Stimulated activated CD4-positive, alpha-beta T cell treated with anti-CD3 and anti-CD28 coated beads, Interleukin-2, amount 100 ng/mL, for 4 hours (primary cell): ENCODE results near the gene DIO1.

ENCODE experiments used
- DNase-seq: peaks from one replicate; pipeline ENCODE4 v3.0.0-alpha.2; 2020; ENCODE audit warnings: low read depth

Gene DIO1

DNA sequence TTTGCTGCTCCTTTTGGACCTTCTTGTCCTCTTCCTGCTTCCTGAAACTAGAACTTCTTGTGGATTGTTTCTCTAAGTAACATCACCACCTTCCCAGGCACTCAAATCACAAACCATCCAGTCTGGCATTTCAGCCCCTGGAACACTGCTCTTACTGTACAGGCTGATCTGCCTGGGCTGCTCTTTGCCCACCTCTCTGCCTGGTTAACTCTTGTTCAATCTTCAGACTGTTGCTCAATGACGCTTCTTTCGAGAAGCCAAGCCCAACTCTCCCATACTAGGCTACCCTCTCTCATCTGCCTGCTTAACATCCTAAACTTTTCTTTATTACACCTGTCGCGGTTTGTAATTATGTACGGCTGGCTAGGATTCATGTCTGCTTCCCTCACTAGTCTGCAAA, 657 bp downstream of the DIO1 start:
- DNase-seq: no peak

DNA sequence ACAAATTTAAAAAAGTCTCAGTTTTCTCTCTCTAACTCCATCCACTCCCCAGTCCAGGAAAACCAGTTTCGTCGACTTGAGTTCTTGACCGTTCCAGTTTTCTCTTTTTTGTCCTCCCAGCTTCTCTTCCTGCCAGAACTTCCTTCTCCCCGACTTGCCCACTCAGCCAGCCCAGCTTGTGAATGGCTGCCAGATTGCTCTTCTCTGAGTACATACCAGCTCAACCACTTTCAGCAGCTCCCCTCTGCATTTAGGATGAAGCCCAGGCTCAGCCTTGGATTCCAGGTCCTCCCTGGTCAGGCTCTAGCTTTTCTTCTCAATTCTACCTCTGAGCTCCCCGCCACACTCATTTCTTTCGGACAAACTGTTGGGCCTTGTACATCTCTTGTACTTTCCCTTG, 1.4 kb downstream of the DIO1 start:
- DNase-seq: no peak

DNA sequence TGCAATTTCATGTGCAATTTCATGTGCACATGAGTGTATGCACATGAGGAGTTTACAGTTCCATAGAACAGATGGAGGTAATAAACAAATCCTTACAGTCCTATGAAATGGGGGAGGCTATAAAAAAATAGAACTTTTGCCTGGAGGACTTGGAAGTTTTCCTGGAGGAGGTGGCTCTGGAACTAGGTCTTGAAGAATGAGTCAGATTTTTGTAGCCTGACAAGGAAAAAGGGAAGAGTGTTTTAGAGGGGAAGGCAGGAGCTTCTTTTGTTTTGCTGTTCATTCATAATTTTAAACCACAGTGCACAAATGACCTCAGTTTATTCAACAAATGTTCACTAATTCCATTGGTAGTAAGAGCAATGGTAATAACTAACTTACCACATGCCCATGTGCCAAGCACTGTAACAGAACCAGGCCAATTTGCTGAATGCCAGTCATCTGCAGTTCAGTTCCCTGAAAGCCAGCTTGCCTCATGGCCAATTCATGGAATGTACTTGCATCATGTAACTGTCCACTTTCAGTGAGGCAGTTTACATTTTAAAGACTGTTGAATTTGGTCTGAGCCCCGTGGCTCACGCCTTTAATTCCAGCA, 2.7 kb downstream of the DIO1 start:
- no peak for DNase-seq

DNA sequence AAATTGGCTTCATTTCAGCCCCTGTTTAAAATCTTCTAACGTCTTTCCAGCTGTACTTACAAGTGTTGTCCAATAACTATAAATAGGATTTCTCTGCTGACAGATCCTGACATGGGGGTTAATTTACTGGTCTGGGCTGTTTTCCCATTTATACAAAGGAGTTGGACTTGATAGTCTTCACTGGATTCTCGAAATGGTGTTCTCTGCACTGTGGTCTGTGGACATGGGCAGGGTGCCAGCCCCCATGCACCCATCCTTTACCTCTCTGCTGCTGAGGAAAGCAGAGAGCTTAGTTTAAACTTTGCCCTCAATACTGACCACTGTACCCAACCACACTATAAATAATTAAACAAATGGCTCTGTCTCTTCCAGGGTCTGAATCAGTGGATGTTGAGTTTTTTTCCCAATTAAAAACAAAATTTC, 5.2 kb downstream of the DIO1 start:
- DNase-seq: no peak

DNA sequence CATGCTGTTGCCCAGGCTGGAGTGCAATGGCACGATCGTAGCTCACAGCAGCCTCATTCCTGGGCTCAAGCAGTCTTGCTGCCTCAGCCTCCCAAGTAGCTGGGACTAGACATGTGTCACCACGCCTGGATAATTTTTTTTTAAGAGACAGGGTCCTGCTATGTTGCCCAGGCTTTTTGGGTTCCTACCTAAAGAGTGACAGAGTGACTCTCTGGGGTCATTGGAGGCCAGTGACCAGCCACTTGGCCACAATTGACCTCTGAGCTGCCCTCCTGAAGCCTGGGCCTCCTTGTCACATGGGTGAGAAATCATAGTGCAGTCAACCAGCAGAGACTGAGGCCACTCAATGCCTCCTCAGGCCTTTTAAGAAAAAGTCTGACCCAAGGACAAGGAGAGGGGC, 5.7 kb downstream of the DIO1 start:
- no peak for DNase-seq

DNA sequence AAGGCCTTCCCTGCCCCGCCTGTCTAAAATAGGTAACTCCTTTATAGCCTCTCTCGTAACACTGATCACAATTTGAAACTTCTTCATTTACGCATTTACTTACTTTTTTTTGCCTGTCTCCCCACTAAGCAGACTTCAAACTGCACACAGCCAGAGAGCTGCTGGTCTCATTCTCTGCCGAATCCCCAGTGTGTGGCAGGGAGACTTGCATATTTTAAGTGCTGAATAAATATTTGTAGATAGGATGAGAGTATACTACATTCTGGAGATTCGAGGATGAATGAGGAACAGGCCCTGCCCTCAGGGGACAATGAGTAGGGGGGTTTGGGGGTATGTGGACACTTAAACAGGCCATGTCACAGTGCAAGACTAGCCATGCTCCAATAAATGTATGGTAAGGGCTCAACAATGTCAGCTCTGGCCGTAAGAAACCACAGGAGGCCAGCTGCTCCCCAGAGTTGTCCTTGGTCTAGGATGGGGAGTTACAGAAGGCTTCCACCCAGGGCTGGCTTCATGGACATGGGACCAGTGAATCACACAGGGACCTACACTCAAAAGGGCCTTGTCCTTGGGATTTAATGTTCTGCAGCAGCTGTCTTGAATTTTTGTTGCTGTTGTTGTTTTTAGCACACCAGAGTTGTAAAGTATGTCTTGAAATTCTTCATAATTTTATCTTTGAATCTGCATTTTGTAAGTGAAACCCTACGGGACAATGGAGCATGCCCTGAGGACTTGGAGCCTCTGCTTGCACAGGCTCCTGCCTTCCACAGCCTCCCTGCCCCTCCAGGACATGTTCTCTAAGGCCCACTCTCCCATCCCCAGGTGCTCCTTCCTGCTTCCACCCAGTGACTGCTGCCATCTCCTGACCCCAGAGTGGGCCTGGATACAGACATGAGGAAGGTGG, 8.5 kb downstream of the DIO1 start:
- no peak for DNase-seq

DNA sequence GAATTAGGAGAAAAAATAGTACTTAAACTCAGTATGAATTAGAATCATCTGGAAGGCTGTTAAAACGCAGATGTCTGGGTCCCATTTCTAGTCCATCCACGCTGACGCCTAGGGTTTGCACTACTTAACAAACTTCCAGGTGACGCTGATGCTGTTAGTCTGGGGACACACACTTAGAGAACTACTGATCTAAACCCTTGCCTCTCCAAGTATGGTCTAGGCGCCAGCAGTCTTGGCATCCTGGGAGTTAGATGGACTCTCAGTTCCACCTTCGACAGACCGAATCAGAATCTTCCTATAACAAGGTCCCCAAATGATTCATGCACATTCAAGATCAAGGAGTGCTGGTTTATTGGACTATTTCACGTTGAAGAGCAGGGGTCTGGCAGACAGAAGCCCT, 11.5 kb downstream of the DIO1 start:
- no peak for DNase-seq

DNA sequence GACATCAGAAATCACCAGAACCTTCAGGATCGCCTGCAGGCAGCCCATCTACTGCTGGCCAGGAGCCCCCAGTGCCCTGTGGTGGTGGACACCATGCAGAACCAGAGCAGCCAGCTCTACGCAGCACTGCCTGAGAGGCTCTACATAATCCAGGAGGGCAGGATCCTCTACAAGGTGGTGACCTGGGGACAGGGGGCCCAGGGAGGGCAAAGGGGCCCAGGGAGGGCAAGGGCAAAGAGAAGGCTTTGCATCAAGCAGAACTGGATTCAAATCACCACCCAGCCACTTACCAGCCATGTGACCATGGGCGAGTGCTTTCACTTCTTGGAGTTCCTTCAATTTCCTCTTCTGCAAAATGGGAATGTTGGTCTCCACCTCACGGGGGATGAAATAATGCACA, 12.1 kb downstream of the DIO1 start:
- no peak for DNase-seq

DNA sequence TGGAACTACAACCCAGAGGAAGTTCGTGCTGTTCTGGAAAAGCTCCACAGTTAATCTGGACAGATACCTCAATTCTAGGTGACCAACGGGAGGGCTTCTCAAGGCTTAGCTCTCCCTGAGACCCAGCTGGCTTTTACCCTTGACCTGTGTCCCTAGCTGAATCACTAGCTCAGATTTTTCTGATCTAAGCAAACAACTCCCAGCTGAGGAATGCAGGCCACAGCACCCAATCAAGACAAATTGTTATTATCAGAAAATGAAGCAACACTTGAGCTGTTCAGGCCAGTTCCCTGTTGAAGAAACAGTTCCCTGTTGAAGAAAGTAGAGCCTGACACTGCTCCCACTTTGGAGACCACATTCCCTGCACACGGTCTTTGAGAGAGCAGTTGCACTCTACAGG, 16.0 kb downstream of the DIO1 start:
- no peak for DNase-seq

DNA sequence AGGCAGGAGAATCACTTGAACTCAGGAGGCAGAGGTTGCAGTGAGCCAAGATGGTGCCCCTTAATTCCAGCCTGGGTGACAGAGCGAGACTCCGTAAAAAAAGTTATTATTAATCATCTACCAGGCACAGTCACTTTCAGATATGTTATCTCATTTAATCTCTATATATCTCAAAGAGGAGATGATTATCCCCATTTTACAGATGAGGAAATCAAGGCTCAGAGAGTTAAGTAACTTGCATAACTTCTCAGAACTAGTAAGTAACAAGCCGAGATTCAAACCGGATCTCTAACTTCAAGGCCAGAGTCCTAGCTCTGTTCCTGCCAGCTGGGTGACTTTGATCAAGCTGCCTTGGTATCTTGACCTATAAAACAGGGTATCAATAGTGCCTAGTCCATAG, 17.5 kb downstream of the DIO1 start:
- DNase-seq: no peak

DNA sequence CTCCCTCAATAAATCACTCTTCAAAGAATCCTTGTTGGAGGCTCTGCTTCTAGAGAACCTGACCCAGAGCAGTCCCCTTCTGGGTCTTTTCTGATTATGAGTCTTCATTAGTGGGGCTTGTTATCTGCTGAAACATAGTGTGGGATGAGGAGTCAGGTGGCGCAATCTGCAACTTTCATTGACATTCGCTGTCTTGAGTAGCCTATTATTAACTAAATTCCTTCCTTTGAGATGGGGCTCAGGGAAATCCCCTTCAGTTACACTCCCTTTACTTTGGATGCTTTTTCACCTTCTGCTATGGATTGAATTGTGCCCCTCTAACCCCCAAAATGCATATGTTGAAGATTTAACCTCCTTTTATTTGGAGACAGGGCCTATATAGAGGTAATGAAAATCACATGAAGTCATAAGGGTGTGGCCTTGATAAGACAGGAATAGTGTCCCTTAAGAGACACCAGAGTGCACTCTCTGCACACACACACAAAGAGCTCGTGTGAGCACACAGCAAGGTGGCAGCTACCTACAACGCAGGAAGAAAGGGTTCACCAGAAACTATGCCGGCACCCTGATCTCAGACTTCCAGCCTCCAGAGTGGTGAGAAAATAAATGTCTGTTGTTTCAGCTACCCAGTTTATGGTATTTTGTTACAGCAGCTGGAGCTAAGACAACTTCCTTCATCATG, 19.5 kb downstream of the DIO1 start:
- DNase-seq: no peak

DNA sequence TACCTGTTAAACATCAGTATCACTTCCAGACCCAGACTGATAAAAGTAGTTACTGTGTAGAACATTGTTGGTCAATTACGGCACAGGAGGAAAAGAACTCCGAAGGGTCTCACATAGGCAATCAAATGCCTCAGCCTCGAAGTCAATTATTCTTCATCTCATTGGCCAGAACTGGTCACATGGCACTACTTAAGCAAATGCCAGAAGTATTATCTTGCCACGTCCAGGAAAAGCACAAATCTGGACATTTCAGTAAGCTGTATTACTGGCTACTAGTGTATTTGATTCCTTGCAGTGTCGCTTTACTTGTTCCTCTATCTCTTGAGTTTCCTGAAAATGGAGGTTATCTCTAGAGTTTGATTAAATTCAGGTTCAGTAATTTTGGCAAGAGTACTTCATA, 24.4 kb downstream of the DIO1 start:
- DNase-seq: no peak

DNA sequence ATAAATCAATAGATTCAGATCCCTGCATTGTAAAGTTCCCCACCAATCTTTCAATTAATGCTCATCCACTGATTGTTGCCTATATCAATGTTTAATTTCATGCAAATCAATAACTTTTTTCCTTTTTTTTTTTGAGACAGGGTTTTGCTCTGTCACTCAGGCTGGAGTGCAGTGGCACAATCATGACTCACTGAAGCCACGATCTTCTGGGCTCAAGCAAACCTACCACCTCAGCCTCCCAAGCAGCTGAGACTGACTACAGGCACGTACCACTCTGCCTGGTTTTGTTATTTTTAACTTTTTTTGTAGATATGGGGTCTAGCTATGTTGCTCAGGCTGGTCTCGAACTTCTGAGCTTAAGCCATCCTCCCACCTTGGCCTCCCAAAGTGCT, 25.7 kb downstream of the DIO1 start:
- DNase-seq: no peak

DNA sequence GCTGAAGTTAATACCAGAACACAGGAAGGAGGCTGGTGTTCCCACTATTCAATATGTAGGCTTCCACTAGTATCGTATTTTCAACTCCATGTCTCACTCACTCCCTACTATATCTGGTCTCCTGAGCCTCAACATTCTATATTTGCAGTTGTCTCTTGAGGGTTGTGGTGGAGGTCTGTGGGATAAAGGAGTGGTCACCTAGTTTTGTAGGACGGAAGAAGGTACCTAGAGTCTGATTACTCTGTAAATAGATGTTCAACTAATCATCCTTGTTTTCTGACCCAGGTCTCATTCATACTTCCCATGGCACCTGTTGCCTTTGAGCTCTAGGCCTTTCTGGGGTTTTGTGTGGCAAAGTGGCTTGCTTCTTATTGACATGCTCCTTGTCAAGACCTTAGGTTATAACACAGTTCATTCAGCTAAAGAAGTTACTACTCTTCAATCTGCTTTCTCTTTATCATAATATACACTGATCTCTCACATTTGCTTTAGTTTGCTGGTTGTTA, 33.4 kb downstream of the DIO1 start:
- DNase-seq: no peak

DNA sequence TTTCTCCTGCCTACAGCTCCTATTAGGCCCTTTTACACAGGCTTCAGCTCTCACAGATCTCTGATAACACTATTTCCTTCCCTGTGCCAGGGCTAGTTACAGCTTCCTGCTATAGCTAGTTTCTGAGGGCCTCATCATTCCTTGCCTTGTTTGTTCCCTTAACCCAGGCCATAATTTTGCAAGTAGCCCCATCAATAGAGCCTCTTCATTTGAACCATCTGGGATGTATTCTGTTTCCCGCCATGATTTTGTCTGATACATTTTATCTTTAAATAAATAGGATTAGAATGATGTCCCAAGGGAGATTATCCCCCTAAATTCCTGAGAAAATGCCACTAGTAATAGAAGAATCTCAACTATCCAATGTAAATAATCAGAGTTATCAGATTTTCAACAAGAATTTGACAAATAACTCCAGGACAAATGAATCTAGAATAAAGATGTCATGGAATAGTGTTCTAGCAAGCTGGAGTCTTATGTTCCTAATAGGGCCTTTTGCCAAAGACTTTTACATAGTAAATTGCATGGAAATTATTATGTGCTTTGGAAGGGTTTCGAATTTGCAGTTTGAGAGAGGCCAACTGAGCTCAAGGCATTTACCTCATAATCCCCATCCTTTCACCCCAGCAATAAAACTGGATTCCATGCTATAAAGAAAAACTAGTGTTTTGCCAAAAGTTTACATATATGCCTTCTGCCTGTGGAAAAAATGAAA, 35.4 kb downstream of the DIO1 start:
- no peak for DNase-seq

DNA sequence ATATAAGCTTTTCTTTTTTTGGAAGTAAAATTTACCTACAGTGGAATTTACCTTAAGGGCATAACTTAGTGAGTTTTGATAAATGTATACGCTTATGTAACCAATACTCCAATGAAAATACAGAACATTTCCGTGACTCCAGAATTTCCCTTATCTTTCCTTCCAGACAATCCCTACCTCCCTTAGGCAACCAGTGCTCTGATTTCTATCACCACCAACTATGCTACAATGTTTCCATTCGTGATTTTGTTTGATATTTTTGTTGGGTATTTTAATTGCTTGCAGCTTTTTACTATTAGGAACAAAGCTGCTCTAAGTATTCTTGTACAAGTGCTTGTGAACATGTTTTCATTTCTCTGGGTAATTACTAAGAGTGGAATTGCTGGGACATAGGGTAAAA, 36.9 kb downstream of the DIO1 start:
- no peak for DNase-seq

DNA sequence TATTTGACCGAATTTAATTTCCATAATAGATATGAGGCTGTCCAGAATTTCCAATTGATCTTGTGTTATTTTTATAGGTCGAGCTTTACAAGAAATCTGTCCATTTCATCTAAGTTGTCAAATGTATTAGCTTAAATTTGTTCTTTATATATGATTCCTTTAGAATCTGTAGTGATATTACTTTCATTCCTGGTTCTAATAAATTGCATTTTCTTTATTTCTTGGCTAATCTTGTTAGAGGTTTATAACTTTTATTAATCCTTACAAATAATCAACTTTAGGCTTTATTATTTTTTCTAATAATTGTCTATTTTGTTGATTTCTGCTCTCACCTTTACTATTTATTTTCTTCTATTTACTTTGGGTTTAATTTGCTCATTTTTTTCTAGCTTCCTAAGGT, 37.5 kb downstream of the DIO1 start:
- no peak for DNase-seq

DNA sequence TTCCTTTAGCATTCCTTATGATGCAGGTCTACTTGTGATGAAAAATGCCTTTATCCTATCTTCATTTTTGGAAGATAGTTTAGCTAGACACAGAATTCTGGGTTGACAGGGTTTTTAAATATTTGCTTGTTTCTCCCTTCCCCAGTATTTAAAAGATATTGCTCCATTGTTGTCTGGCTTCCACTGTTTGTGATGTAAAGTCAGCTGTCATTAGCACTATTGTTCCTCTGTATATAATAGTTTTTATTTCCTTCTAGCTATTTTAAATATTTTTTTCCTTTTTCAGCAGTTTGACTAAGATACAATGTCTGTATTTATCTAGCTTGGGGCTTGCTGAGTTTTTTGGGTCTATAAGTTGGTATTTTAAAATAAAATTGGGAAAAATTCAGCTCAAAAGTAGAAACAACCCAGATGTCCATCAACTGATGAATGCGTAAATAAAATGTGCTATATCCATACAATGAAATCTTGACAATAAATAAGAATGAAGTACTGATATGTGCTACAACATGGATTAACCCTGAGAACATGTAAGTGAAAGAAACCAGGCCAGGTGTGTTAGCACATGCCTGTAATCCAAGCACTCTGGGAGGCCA, 40.3 kb downstream of the DIO1 start:
- no peak for DNase-seq

DNA sequence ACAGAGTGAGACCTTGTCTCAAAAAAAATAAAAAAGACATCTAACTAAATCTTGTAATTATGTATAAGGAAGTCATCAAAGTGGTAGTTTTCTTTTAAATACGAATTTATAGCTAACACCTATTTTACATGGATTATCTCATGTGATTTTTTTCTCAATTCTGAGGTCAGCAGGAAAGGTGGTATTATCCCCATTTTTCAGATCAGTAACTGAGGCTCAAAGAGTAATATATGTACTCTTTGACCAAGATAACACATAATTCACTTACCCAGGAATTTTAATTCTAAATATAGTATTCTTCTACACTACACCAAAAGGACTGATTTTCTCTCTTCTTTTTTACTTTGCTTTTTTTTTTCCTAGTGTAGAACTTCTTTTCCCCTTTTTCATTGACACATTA, 42.4 kb downstream of the DIO1 start:
- DNase-seq: no peak

DNA sequence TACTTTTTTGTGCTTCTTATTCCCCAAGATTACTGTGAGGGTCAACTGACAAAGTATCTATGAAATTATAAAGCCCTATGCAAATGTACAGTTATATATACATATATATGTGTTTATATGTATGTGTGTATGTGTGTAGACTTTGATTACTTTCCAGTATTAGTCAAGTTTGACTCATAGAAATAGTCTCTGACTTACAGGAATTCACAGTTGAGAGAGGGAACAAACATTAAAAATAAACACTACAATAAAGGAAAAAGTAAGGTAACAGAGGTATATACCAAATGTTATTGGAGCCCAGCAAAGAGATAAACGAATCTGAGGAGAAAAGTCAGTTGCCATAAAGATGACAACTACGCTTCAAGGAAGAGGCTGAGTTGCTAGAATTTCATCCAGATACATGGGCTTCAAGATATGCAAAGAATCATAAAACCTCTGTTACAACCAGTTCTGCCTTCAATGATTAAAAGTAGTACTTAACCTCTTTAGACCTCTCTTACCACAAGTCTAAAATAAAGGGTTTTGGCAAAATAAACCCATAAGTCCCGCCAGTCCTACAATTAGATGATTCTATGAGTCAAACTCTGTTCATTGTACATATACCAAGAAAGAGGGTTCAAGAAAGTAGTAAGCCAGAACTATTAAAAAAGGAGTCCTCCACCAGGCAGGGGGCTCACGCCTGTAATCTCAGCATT, 44.3 kb downstream of the DIO1 start:
- DNase-seq: no peak
